SU-DHL-6 (cell line): Measurements from ENCODE around the gene NPY1R.

Experiments used
- H2AFZ ChIP-seq: fragments of 200-600 bp; sonication (generic); 2 replicates; pipeline ENCODE4 v1.6.1; 2014; ENCODE audit warnings: low read depth, mild to moderate bottlenecking, moderate library complexity, mixed read lengths, antibody characterized with exemption, low read length; ENCODE audit not compliant: severe bottlenecking
- H3F3A ChIP-seq: fragments of 200-600 bp; shearing (Covaris generic); 2 replicates; pipeline ENCODE4 v1.6.0; 2016; ENCODE audit warnings: antibody characterized with exemption, mild to moderate bottlenecking; ENCODE audit not compliant: insufficient read depth
- H3K27ac ChIP-seq: fragments of 200-600 bp; sonication (generic); 2 replicates; pipeline ENCODE4 v1.5.1; 2016; ENCODE audit warnings: low read depth, mild to moderate bottlenecking, low read length, moderate library complexity, mixed read lengths
- H3K27me3 ChIP-seq: fragments of 200-600 bp; sonication (generic), shearing (Covaris generic); 2 replicates; pipeline ENCODE4 v1.6.0; 2014; ENCODE audit warnings: mild to moderate bottlenecking, low read length
- H3K36me3 ChIP-seq: fragments of 200-600 bp; sonication (generic); 2 replicates; pipeline ENCODE4 v1.6.1; 2014; ENCODE audit warnings: mild to moderate bottlenecking, low read length, mixed read lengths
- H3K4me2 ChIP-seq: fragments of 300-600, 200-600 bp; shearing (Covaris generic), sonication (generic); 2 replicates; pipeline ENCODE4 v1.6.0; 2014; ENCODE audit warnings: low read length, low read depth, mild to moderate bottlenecking; ENCODE audit not compliant: poor library complexity, severe bottlenecking
- H3K4me3 ChIP-seq: fragments of 200-600 bp; sonication (generic); 2 replicates; pipeline ENCODE4 v1.5.1; 2014; ENCODE audit warnings: antibody characterized with exemption, low read length, mild to moderate bottlenecking, mixed read lengths; ENCODE audit not compliant: insufficient read depth, poor library complexity, severe bottlenecking
- H3K79me2 ChIP-seq: fragments of 200-600 bp; sonication (generic); 2 replicates; pipeline ENCODE4 v1.6.1; 2014; ENCODE audit warnings: mild to moderate bottlenecking, low read length, moderate library complexity; ENCODE audit not compliant: insufficient read depth
- H3K9ac ChIP-seq: fragments of 200-600 bp; sonication (generic); 2 replicates; pipeline ENCODE4 v1.7.0; 2014; ENCODE audit warnings: mild to moderate bottlenecking, low read length
- H3K9me2 ChIP-seq: fragments of 200-600 bp; sonication (generic); replicated peaks from 2 replicates; pipeline ENCODE4 v1.6.1; 2014; ENCODE audit warnings: low read length; ENCODE audit not compliant: insufficient read depth
- H3K9me3 ChIP-seq: fragments of 200-600 bp; sonication (generic); 2 replicates; pipeline ENCODE4 v1.6.1; 2014; ENCODE audit warnings: low read length, mixed read lengths; ENCODE audit not compliant: insufficient read depth
- H4K20me1 ChIP-seq: fragments of 200-600 bp; sonication (generic); 2 replicates; pipeline ENCODE4 v1.6.1; 2014; ENCODE audit warnings: low read depth, mild to moderate bottlenecking, antibody characterized with exemption, low read length, moderate library complexity, mixed read lengths
- CTCF ChIP-seq: fragments of 200-600 bp; sonication (generic); IDR thresholded peaks from one replicate; pipeline ENCODE4 v1.5.1; 2017; ENCODE audit warnings: antibody characterized with exemption, mild to moderate bottlenecking, low read length, moderate library complexity; ENCODE audit not compliant: insufficient read depth, poor library complexity, severe bottlenecking
- EZH2phosphoT487 ChIP-seq: fragments of 200-600 bp; sonication (generic), shearing (Covaris generic); conservative IDR thresholded peaks from 2 replicates; pipeline ENCODE4 v1.6.1; 2018; ENCODE audit warnings: mild to moderate bottlenecking, antibody characterized with exemption, low read length, moderate library complexity, mixed read lengths

NPY1R gene

GRCh38 chr4:163335384-163335783 lies 3.0 kb upstream of the NPY1R start:
- no peaks in the 10 kb centered on the region for H3K9me2 ChIP-seq
- H3K9me3 ChIP-seq, result no peaks in the 10 kb centered on the region
- no peaks in the 10 kb centered on the region for H3K27me3 ChIP-seq
- no peaks in the 10 kb centered on the region for H3K36me3 ChIP-seq
- no peak overlapping the region for H3K4me2 ChIP-seq
- H3K4me3 ChIP-seq, result no peak overlapping the region
- H3F3A ChIP-seq, result no peaks in the 10 kb centered on the region
- no peak overlapping the region for H3K9ac ChIP-seq
- no peak overlapping the region for H3K27ac ChIP-seq
- H2AFZ ChIP-seq, result no peak overlapping the region
- TF ChIP-seq EZH2phosphoT487, result no peak
- no peak for TF ChIP-seq CTCF
- no peaks in the 10 kb centered on the region for H4K20me1 ChIP-seq
- no peaks in the 10 kb centered on the region for H3K79me2 ChIP-seq

GRCh38 chr4:163331629-163332376 lies 593 bp downstream of the NPY1R start:
- H3K9ac ChIP-seq, result no peak overlapping the region
- H3K4me2 ChIP-seq, result no peak overlapping the region
- H4K20me1 ChIP-seq, result no peaks in the 10 kb centered on the region
- no peak overlapping the region for H2AFZ ChIP-seq
- TF ChIP-seq CTCF, result no peak
- no peak for TF ChIP-seq EZH2phosphoT487
- H3F3A ChIP-seq, result no peaks in the 10 kb centered on the region
- no peaks in the 10 kb centered on the region for H3K36me3 ChIP-seq
- no peaks in the 10 kb centered on the region for H3K79me2 ChIP-seq
- H3K27ac ChIP-seq, result no peak overlapping the region
- no peak overlapping the region for H3K4me3 ChIP-seq
- H3K27me3 ChIP-seq, result no peaks in the 10 kb centered on the region
- no peaks in the 10 kb centered on the region for H3K9me3 ChIP-seq
- H3K9me2 ChIP-seq, result no peaks in the 10 kb centered on the region

GRCh38 chr4:163330916-163331628 lies 1.3 kb downstream of the NPY1R start:
- TF ChIP-seq CTCF (no peak), EZH2phosphoT487 (no peak)
- Histone ChIP-seq H3K79me2 (no peaks in the 10 kb centered on the region), H3K4me3 (no peak overlapping the region), H2AFZ (no peak overlapping the region), H3K4me2 (no peak overlapping the region), H3K9me3 (no peaks in the 10 kb centered on the region), H3K36me3 (no peaks in the 10 kb centered on the region), H3K27ac (no peak overlapping the region), H3K9me2 (no peaks in the 10 kb centered on the region), H3K27me3 (no peaks in the 10 kb centered on the region), H4K20me1 (no peaks in the 10 kb centered on the region), H3K9ac (no peak overlapping the region), H3F3A (no peaks in the 10 kb centered on the region)
